HG03575 (cell line): Measurements from ENCODE around the gene ADPGK.

Experiments
- ATAC-seq: cut with Tn5 transposase; IDR thresholded peaks from one replicate; pipeline ENCODE4 v1.9.1; 2021; ENCODE audit not compliant: unreplicated experiment, insufficient number of reproducible peaks, low FRiP score; ENCODE audit errors: extremely low read depth

ADPGK gene

GRCh38 chr15:72793766-72794660 lies 10.5 kb upstream of the ADPGK start:
- no peak for ATAC-seq

GRCh38 chr15:72792431-72792830 lies 8.9 kb upstream of the ADPGK start:
- ATAC-seq: no peak

- no peak for ATAC-seq
These were observed 6.8 kb upstream of the ADPGK start for GRCh38 chr15:72790302-72790910.

- ATAC-seq: no peak
These were observed 4.0 kb upstream of the ADPGK start for GRCh38 chr15:72787526-72787925.

- ATAC-seq: no peak
These were observed 3.3 kb upstream of the ADPGK start for GRCh38 chr15:72786676-72787345.

- ATAC-seq: no peak
These were observed 2.7 kb upstream of the ADPGK start for GRCh38 chr15:72786242-72786641.

- ATAC-seq: no peak
These were observed 2.3 kb upstream of the ADPGK start for GRCh38 chr15:72785841-72786240.

- no peak for ATAC-seq
These were observed 1.9 kb upstream of the ADPGK start for GRCh38 chr15:72785432-72785831.

GRCh38 chr15:72784456-72784876 lies 908 bp upstream of the ADPGK start:
- no peak for ATAC-seq

GRCh38 chr15:72783004-72783639 lies 436 bp downstream of the ADPGK start:
- ATAC-seq: no peak

- no peak for ATAC-seq
These were observed 1.1 kb downstream of the ADPGK start for GRCh38 chr15:72782274-72783003.

GRCh38 chr15:72781631-72782030 lies 1.9 kb downstream of the ADPGK start:
- no peak for ATAC-seq

- no peak for ATAC-seq
These were observed 4.8 kb downstream of the ADPGK start for GRCh38 chr15:72778796-72779195.

GRCh38 chr15:72774696-72775383 lies 8.7 kb downstream of the ADPGK start:
- no peak for ATAC-seq

GRCh38 chr15:72771329-72771725 lies 12.2 kb downstream of the ADPGK start:
- no peak for ATAC-seq

- ATAC-seq: no peak
These were observed 12.8 kb downstream of the ADPGK start for GRCh38 chr15:72770673-72771328.

GRCh38 chr15:72766780-72767179 lies 16.8 kb downstream of the ADPGK start:
- no peak for ATAC-seq

- ATAC-seq: no peak
These were observed 17.5 kb downstream of the ADPGK start for GRCh38 chr15:72766025-72766424.
